TTC549 (cell line): Measurements from ENCODE around the gene LCE6A.
A peak's percentile ranks its signal among the peaks of the same experiment; 100 is the strongest.

Experiments used
- FAIRE-seq: peaks from 2 replicates; lab custom pipeline; 2012; peaks lifted over from hg19 to GRCh38; lab: Jason Lieb, UNC

LCE6A gene

GRCh38 chr1:152842556-152842955 lies at the start of gene LCE6A:
Gene LCE6A, plus strand, starts transcription at chr1:152842856. Its CDS starts 665 bp downstream, at chr1:152843521.
- FAIRE-seq: no peak

GRCh38 chr1:152795686-152796085 lies 47.0 kb upstream of the LCE6A start:
- no peak for FAIRE-seq

DNA sequence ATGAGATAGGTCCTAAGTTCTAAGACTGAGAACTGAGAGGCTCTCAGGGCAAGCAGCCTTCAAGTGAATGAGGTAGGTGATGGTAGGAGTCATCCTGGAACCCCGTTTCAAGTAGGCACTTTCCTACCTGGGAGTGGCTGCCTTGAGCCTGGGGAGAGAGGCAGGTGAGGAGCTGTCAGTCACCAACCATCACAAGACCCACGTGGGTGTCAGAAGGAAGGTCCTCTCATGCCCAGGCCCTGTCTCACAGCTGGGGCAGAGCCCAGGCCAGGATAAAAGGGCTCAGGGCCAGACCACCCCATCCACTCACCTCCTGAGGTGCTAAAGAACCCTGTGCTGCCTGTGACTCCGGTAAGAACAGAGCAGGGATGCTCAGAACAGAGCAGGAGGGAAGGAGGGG lies 46.2 kb upstream of the LCE6A start, which contains the start of gene LCE1D:
TSS of gene LCE1D (plus strand) at position 301 of the 400 bp plus-strand sequence. CDS start 1,074 bp downstream, outside the sequence.
- no peak for FAIRE-seq

DNA sequence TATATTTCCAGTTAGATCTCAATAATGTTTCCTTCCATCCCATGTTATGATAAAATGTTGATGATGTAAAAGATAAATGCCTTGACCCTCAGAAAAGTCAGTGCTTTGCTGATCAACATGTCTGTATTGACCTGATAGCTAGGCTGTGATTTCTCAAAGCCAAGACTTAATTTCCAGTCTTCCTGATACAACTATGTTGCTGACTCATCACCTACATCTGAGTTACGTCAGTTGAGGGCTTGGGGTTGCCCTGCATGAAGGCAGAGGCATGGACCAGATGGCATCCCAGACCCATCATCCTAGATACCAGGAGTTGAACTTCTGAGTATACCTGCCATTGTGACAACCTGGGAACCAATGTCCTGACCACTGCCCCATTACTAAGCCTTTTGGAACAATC lies 41.3 kb upstream of the LCE6A start:
- FAIRE-seq: no peak

- no peak for FAIRE-seq
Observed at GRCh38 chr1:152806576-152806975, 36.1 kb upstream of the LCE6A start, which contains the start of gene LCE1C. Gene LCE1C, minus strand, starts transcription at chr1:152806651. Its CDS starts 1,173 bp downstream, at chr1:152805478.

DNA sequence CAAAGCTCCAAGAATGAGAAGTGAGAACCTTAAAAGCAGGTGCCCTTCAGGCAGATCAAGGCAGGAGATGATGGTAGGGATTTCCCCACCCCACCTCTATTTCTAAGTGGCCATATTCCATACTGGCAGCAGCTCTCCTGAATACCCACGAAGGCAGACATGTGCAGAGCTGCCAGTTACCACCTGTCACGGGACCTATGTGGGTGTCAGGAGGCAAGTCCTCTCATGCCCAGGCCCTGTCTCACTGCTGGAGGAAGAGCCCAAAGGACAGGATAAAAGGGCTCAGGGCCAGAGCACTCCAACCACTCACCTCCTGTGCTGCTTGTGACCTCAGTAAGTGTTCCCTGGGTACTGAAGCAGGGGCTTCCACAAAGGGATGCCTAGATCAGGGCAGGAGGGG lies 31.6 kb upstream of the LCE6A start:
- FAIRE-seq: no peak

DNA sequence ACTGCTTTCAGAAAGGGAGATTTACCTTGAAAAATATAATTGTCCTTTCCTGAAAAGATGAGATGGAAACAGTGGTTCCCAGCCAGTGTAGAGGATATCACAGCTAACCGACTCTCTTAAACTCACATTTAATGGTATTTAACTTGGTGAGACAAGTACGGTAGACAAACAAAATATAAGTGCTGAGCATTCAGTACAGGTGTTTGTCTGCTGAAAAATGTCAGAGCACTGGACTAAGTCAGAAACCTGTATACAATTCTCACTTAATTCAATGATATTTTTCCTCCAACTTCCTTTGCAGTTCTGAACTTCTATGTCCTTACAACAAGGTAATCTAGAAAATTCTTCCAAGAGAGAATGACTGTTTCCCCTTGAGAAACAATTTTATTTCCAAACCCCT lies 31.0 kb upstream of the LCE6A start, which contains the start of gene LCE1B:
TSS of gene LCE1B (plus strand) at position 301 of the 400 bp plus-strand sequence. CDS start 476 bp downstream, outside the sequence.
- FAIRE-seq: no peak

DNA sequence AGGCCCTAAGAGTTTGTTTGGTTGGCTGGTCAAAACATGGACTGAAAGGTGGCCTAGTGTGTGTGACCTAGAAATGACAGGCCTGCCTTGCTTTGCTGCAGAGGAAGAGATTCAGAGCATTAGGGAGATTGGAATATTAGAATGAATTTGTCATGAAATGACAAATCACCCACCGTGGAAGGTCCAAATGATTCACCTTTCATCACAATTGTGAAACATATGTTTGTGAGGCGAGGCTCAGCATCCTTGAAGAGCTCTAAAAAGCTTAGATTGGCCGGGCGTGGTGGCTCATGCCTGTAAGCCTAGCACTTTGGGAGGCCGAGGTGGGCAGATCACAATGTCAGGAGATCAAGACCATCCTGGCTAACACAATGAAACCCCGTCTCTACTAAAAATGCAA lies 25.3 kb upstream of the LCE6A start:
- FAIRE-seq: no peak

DNA sequence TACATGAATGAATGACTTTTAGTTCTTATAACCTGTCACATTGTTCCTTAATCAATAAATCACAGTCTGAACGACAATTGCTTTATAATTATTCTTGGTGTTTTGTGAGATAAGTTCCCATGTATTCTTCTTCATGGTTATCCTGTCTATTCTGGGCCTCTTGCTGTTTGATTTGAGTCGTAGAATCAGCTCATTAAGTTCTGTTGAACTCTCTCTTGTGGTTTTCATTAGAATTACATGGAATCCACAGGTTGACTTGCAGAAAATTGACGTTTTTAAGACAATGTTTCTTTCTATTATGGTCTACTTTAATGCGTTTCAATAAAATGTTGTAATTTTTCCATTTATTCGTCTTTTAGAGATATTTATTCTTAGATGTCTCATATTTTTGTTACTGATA lies 19.4 kb upstream of the LCE6A start:
- FAIRE-seq: no peak

DNA sequence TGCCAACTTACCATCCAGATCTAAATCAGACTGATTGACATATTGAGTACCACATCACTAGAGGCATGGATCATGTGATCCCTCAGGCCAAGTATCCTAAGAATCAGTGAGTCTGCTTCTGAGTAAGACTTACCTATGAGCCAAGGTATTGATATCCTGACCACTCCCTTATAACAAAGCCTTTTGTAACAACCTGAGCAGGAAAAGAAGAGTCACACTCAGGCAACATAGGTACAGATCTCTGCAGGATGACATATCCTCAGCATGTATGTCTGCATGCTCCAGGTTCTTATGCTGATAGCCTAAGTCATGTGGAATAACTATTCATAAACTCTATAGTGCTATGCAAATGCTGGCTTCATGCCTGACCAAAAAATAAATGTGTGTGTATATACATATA lies 17.7 kb upstream of the LCE6A start:
- no peak for FAIRE-seq

- FAIRE-seq: no peak
Observed at GRCh38 chr1:152827173-152827572, 15.5 kb upstream of the LCE6A start, which contains the start of gene LCE1A. Gene LCE1A, plus strand, starts transcription at chr1:152827473. Its CDS starts 0 bp downstream, at chr1:152827473.

DNA sequence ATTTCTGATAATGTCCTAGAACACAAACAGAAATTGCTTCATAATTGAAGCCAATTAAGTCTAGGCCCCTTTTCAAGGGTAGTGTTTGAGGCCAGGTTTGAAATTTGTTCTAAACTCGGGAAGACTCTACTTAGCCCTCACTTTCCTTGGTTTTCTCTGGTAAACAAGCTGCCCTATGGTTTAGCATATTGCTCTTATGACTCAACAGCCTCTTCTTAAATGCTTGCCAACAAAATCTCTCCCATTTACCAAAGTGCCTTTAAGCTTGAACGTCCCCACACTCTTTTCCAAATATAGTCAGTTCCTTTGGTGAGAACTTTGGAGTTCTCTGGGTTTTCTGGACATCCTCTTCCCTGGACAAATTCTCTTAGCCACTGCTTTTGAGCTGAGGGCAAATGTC lies 5.8 kb upstream of the LCE6A start:
- no peak for FAIRE-seq

GRCh38 chr1:152855661-152856060 lies 13.0 kb downstream of the LCE6A start:
- FAIRE-seq: no peak

- no peak for FAIRE-seq
Observed at GRCh38 chr1:152858062-152858461, 15.4 kb downstream of the LCE6A start.

GRCh38 chr1:152859696-152860095 lies 17.0 kb downstream of the LCE6A start, which contains the start of gene LCE7A:
Gene LCE7A, plus strand, starts transcription at chr1:152859996. Its CDS starts 702 bp downstream, at chr1:152860698.
- no peak for FAIRE-seq

- no peak for FAIRE-seq
Observed at GRCh38 chr1:152860129-152860528, 17.5 kb downstream of the LCE6A start.

- no peak for FAIRE-seq
Observed at GRCh38 chr1:152861374-152861773, 18.7 kb downstream of the LCE6A start.

DNA sequence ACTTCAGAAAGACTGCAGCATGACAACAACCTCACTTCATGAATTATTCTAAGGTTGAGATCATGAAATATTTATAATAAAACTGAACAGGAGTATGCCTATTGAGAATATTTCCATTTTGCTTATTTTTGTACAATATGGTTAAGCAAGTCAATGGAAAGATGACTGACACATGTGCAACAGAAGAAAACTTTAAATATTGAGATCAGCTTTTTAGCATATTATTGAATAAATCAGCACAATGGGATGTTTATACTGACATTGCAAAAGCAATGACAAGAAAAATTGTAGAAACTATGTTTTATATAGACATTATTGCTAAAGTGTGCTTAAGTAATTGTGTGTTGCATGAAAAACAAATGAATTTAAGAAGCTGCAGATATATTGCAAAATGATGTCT lies 21.8 kb downstream of the LCE6A start:
- no peak for FAIRE-seq

GRCh38 chr1:152866321-152866720 lies 23.7 kb downstream of the LCE6A start:
- no peak for FAIRE-seq

- peak; percentile 90 for FAIRE-seq
Observed at GRCh38 chr1:152869808-152870419, 27.3 kb downstream of the LCE6A start.

DNA sequence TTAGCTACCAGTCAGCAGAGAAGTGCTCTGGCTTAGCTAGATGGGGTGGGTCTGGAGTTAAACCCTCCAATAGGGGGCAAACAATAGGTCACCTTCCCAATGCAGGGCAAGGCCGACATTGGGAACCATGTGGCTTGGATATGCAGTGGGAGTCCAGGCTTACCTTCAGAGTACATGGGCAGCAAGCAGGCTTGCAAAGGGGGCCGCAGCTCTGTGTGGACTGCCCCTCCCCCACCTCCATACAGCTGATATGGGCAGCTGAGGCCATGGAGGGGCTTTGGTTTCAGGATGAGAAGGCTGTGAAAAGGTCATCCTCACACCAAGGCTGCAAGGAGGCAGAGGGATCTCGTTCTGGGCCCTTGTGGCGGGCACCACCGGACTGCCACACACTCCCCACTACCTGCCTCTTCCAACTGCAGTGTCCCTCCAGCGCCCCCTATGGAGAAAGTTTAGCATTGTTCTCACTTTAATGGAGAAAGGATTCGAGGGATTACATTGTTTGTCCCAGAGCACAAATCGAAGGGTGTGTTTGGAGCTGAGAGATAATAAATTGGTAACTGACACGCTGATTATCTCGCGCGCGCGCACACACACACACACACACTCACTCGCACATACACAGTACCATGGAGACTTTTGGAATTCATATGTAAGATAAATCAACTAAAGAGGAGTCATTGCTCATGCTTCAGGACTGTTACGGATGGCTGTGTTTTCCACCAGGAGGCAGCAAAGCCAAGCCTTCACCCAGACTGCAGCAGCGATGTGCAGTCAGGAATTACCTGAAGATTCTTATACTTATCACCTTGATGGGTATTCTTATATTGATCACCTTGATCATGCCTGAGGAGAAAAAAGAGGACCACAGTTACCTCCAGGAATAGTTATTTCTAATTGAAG lies 28.4 kb downstream of the LCE6A start:
- FAIRE-seq: no peak

- no peak for FAIRE-seq
Observed at GRCh38 chr1:152871731-152872126, 29.1 kb downstream of the LCE6A start.

DNA sequence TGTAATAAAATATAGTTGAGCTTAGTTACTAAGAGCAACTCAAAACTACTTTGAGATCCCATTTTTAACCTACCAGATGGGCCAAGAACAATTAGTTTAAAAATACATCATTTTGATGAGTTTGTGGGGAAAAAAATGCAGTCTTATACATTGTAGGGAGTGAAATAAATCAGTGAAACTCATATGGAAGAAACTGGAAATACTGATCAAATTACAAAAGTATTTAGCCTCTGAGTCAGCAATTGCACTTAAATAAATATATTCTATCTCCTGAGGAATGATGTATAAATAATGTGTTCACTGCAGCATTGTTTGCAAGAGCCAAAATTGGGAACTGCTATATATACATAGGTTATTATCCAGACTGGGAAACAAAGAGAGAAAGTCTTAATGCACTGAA lies 30.8 kb downstream of the LCE6A start:
- no peak for FAIRE-seq
